Keratinocyte (primary cell): Measurements from ENCODE around the gene DCTN1.

Source experiments
- EZH2 ChIP-seq: IDR thresholded peaks from one replicate; pipeline ENCODE4 v1.6.1; 2012; ENCODE audit warnings: inconsistent platforms, mild to moderate bottlenecking, low read length, moderate library complexity
- TF ChIP-seq, protein P1 (sequence below), 3 experiments: IDR thresholded peaks in 1 of 3; conservative IDR thresholded peaks in 1 of 3; optimal IDR thresholded peaks in 1 of 3; 2 replicates in 2 of 3; 3 replicates in 1 of 3; pipeline versions ENCODE3 to v1.5.1; 2011; ENCODE audit warnings: low read length in 3 of 3, mild to moderate bottlenecking in 3 of 3, moderate library complexity in 2 of 3, control low read depth in 1 of 3, inconsistent platforms in 1 of 3; ENCODE audit not compliant: insufficient read depth in 2 of 3; ENCODE audit errors: extremely low read depth in 1 of 3

DNA sequence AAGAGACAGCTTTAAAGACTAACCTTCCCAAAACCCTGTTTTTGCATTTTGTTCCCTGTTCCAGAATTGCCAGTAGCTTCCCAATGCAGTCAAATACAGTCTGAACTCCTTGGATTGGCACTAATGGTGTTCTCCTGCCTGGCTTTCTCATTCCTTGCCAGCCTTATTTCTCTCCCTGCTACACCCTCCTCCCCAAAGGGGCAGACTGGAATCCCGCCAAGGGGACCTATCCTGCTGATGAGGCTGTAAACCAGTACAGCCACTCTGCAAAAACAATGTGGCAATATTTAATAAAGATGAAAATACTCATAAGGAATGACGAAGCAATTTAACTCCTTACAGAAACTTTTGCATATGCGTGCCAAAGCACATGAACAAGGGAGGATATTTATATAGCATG lies 32.4 kb downstream of the DCTN1 start:
- TF ChIP-seq, protein P1, sequence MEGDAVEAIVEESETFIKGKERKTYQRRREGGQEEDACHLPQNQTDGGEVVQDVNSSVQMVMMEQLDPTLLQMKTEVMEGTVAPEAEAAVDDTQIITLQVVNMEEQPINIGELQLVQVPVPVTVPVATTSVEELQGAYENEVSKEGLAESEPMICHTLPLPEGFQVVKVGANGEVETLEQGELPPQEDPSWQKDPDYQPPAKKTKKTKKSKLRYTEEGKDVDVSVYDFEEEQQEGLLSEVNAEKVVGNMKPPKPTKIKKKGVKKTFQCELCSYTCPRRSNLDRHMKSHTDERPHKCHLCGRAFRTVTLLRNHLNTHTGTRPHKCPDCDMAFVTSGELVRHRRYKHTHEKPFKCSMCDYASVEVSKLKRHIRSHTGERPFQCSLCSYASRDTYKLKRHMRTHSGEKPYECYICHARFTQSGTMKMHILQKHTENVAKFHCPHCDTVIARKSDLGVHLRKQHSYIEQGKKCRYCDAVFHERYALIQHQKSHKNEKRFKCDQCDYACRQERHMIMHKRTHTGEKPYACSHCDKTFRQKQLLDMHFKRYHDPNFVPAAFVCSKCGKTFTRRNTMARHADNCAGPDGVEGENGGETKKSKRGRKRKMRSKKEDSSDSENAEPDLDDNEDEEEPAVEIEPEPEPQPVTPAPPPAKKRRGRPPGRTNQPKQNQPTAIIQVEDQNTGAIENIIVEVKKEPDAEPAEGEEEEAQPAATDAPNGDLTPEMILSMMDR (optimal IDR thresholded peaks at IDR 0.05 in 1 of 3, IDR thresholded peaks at IDR 0.05 in 1 of 3, conservative IDR thresholded peaks at IDR 0.05 in 1 of 3; ENCODE audit: extremely low read depth in 1 of 3, insufficient read depth in 2 of 3, low read length in 3 of 3): no peak
- TF ChIP-seq EZH2: no peak
